ENCODE data around the gene PCDH17. TPM values are rescaled to one million over a fixed set of nuclear protein-coding genes. Genes with fewer than 3 reads are reported as not detected.

Gene PCDH17
- total RNA-seq, 1 experiment from 2014 or later = not detected

DNA sequence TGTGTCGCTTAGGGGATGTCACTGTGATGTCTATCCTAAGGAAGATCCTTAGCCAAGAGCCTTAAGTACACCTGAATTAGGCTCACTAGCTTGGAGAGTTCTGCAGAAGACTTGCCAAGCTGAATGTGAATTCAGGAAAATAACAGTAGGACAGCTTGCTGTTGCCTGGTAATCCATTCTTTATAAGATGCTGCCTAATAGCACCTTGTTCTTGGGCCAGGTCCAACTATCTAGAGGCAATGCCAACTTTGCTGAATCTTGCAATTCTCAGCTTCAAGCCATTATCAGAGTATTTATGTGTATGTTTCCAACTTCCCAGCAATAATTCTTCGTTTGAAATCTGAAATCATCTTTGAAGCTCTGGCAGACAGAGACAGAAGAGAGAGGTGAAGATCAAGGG is 102.8 kb downstream of the PCDH17 start:
- intact Hi-C loops (cut with micrococcal nuclease) = no loop called here
- BruUV-seq (replicated peaks) = no TSS peak
- CTCF ChIA-PET = no interaction called here
- Mint-ChIP-seq H3K27me3 (ENCODE audit: insufficient read depth, unreplicated experiment) (peaks cover 83% of the 10 kb centered on the region), H3K36me3 (ENCODE audit: insufficient read depth, unreplicated experiment) (no peaks in the 10 kb centered on the region), H3K9me3 (ENCODE audit: unreplicated experiment) (no peaks in the 10 kb centered on the region), H3K4me3 (ENCODE audit: unreplicated experiment) (no peak overlapping the region), H3K4me1 (ENCODE audit: insufficient read depth, unreplicated experiment) (no peaks in the 10 kb centered on the region), H3K27ac (ENCODE audit: low read depth, unreplicated experiment) (no peak overlapping the region)
- TF ChIP-seq, protein P1, sequence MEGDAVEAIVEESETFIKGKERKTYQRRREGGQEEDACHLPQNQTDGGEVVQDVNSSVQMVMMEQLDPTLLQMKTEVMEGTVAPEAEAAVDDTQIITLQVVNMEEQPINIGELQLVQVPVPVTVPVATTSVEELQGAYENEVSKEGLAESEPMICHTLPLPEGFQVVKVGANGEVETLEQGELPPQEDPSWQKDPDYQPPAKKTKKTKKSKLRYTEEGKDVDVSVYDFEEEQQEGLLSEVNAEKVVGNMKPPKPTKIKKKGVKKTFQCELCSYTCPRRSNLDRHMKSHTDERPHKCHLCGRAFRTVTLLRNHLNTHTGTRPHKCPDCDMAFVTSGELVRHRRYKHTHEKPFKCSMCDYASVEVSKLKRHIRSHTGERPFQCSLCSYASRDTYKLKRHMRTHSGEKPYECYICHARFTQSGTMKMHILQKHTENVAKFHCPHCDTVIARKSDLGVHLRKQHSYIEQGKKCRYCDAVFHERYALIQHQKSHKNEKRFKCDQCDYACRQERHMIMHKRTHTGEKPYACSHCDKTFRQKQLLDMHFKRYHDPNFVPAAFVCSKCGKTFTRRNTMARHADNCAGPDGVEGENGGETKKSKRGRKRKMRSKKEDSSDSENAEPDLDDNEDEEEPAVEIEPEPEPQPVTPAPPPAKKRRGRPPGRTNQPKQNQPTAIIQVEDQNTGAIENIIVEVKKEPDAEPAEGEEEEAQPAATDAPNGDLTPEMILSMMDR (IDR thresholded peaks at IDR 0.05; ENCODE audit: unreplicated experiment) = no peak
- POLR2A ChIA-PET = no interaction called here
- no peak for DNase-seq (ENCODE audit: unreplicated experiment)

DNA sequence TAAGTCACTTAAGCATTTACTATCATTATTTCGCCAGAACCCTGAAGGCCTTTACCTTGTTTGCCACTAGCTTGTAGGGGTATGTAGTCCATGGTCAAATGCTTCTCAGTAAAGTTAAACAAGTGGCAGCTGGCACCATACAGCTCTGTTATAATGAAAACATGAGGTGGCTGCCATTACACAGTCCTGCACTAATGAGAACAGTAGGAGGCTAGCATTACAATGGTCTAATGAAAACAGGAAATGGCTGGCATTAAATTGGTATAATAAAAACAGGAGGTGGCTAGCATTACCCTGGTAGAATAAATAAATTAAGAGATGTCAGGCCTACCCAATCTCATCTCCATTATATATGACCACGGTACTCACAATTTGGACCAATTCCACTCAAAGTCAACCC is 107.5 kb downstream of the PCDH17 start:
- intact Hi-C loops (cut with micrococcal nuclease) = no loop called here
- no TSS peak for BruUV-seq (replicated peaks)
- Mint-ChIP-seq H3K4me3 (ENCODE audit: unreplicated experiment) (no peak overlapping the region), H3K9me3 (ENCODE audit: unreplicated experiment) (no peaks in the 10 kb centered on the region), H3K36me3 (ENCODE audit: insufficient read depth, unreplicated experiment) (no peaks in the 10 kb centered on the region), H3K4me1 (ENCODE audit: insufficient read depth, unreplicated experiment) (no peaks in the 10 kb centered on the region), H3K27ac (ENCODE audit: low read depth, unreplicated experiment) (no peak overlapping the region), H3K27me3 (ENCODE audit: insufficient read depth, unreplicated experiment) (peaks cover 79% of the 10 kb centered on the region)
- ChIA-PET POLR2A (no interaction called here), CTCF (no interaction called here)
- DNase-seq (ENCODE audit: unreplicated experiment) = no peak
- TF ChIP-seq, protein P1 (IDR thresholded peaks at IDR 0.05; ENCODE audit: unreplicated experiment) = no peak

DNA sequence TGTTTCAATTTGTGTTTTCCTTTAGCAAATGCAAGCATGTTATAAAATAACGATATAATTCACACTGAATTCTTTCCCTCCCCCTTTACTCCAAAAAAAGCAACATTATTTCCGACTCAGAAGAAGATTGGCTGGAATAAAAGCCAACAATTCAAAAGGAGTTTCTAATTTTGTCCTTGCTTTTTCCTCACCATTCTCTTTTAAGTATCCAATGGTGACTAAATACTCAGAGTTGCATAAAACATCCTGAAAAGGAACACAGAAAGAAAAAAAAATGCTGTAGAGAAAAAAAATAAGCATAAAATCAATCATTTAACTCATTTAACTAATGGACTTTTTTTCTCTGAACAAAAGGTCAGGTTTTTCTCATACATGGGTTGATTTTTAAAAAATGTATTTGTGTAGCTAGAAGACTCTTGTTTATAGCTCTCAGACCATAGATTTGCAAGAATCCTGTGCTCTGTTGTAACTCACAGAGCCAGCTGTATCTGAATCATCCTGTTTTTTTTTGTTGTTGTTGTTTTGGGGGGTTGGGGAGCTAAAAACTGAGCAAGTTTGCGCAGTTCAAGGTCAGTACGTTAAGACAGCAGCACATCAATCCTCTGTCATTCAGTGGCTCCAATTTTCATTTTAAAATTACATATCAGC is 108.1 kb downstream of the PCDH17 start:
- Mint-ChIP-seq H3K27ac (ENCODE audit: low read depth, unreplicated experiment) (no peak overlapping the region), H3K9me3 (ENCODE audit: unreplicated experiment) (no peaks in the 10 kb centered on the region), H3K4me1 (ENCODE audit: insufficient read depth, unreplicated experiment) (no peaks in the 10 kb centered on the region), H3K27me3 (ENCODE audit: insufficient read depth, unreplicated experiment) (peaks cover 79% of the 10 kb centered on the region), H3K36me3 (ENCODE audit: insufficient read depth, unreplicated experiment) (no peaks in the 10 kb centered on the region), H3K4me3 (ENCODE audit: unreplicated experiment) (no peak overlapping the region)
- BruUV-seq (replicated peaks) = no TSS peak
- intact Hi-C loops (cut with micrococcal nuclease) = no loop called here
- peak; percentile 33 for DNase-seq (ENCODE audit: unreplicated experiment)
- CTCF ChIA-PET = interaction anchor here (0.6 to 0.7 kb wide), 3 partner anchors 25 to 1451 kb away, joined by 3 to 4 read pairs (median 3); no protein-coding TSS in a partner anchor
- TF ChIP-seq, protein P1 (IDR thresholded peaks at IDR 0.05; ENCODE audit: unreplicated experiment) = no peak
- POLR2A ChIA-PET = no interaction called here

DNA sequence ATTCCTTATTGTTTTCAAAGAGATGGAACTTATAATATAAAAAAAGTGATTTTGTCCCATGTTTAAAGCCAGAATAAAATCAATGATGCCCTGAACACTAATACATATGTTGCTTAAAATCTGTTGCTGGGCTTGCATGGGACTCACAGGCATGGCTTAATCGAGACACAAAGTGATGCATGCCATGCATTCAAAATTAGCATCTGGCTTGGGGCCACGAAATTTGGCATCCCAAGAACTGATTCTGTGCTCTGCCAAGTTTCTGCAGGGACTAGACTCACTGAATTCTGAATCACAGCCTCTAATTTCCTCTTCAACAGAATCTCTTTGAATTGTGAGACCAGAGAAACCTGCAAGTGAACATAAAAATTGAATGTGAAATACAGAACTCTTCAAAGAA is 109.2 kb downstream of the PCDH17 start:
- Mint-ChIP-seq H3K4me1 (ENCODE audit: insufficient read depth, unreplicated experiment) (no peaks in the 10 kb centered on the region), H3K4me3 (ENCODE audit: unreplicated experiment) (no peak overlapping the region), H3K9me3 (ENCODE audit: unreplicated experiment) (no peaks in the 10 kb centered on the region), H3K27me3 (ENCODE audit: insufficient read depth, unreplicated experiment) (peaks cover 70% of the 10 kb centered on the region), H3K27ac (ENCODE audit: low read depth, unreplicated experiment) (no peak overlapping the region), H3K36me3 (ENCODE audit: insufficient read depth, unreplicated experiment) (no peaks in the 10 kb centered on the region)
- POLR2A ChIA-PET = no interaction called here
- intact Hi-C loops (cut with micrococcal nuclease) = no loop called here
- CTCF ChIA-PET = no interaction called here
- DNase-seq (ENCODE audit: unreplicated experiment) = peak; percentile 47
- no TSS peak for BruUV-seq (replicated peaks)
- TF ChIP-seq, protein P1 (IDR thresholded peaks at IDR 0.05; ENCODE audit: unreplicated experiment) = no peak

Data from MCF 10A (cell line).